ENCODE results near the gene MAP7.

DNA sequence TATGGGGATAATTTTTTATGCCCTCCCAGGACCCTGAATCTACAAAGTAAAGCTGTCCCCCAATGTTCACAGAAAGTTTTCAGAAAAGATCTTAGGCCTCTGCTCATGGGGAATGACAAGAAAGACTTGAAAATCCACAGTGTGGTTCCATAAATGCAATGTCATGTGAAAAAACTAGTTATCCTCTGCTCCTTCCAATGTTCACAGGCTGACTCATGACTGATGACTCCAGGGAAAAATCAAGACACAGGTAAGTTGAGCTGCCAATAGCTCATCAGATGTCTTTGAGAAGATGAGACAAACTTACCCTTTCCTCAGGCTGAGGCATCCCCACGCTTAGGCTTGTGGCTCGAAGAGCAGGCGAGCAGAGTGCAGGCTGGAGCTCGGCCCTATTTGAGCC is 245.8 kb downstream of the MAP7 start:
- no peak for TF ChIP-seq CTCF (conservative IDR thresholded peaks at IDR 0.05)
- no peak for TF ChIP-seq EZH2 (IDR thresholded peaks at IDR 0.05; ENCODE audit: low read depth)

All from PC-9 (cell line).